H1 (cell line): ENCODE data around the gene SPOUT1. TPM values are rescaled to one million over a fixed set of nuclear protein-coding genes. Genes with fewer than 3 reads are reported as not detected.
A peak's percentile ranks its signal among the peaks of the same experiment; 100 is the strongest.

Experiments
- CTCF ChIA-PET: fragments of 300-600 bp; sonication (Branson Sonifier 250); formaldehyde crosslinking; loops from one replicate; lab custom pipeline; 2021; ENCODE audit not compliant: partially characterized antibody; lab: Charles Lee
- POLR2A ChIA-PET: fragments of 300-600 bp; sonication (Branson Sonifier 250); formaldehyde crosslinking; loops from one replicate; lab custom pipeline; 2021; ENCODE audit warnings: inconsistent platforms; ENCODE audit not compliant: partially characterized antibody; lab: Charles Lee
- DNase-seq, 2 experiments: peaks; one replicate each; pipeline versions ENCODE4 v3.0.0 to v3.0.0-alpha.2; 2010 to 2022; ENCODE audit warnings: low spot score in 2 of 2, low read depth in 1 of 2, mixed read lengths in 1 of 2
- FAIRE-seq: peaks from 2 replicates; lab custom pipeline; 2011; peaks lifted over from hg19 to GRCh38; lab: Jason Lieb, UNC
- H2AFZ ChIP-seq: 2 replicates; pipeline ENCODE4 v1.8.1; 2012; ENCODE audit warnings: low read length, inconsistent platforms
- H2AK5ac ChIP-seq: 2 replicates; pipeline ENCODE4 v1.6.1; 2013; ENCODE audit warnings: low read depth, low read length
- H2BK120ac ChIP-seq: replicated peaks from 2 replicates; pipeline ENCODE3; 2013; ENCODE audit warnings: low read depth, low read length, inconsistent platforms
- H2BK12ac ChIP-seq: 2 replicates; pipeline ENCODE4 v1.6.1; 2013; ENCODE audit warnings: low read depth, low read length
- H2BK15ac ChIP-seq: 2 replicates; pipeline ENCODE4 v1.6.1; 2013; ENCODE audit warnings: low read length
- H2BK20ac ChIP-seq: 2 replicates; pipeline ENCODE4 v1.6.1; 2013; ENCODE audit warnings: low read length
- H2BK5ac ChIP-seq: 2 replicates; pipeline ENCODE4 v1.6.1; 2013; ENCODE audit warnings: low read depth, low read length
- H3K14ac ChIP-seq: 2 replicates; pipeline ENCODE4 v1.6.1; 2013; ENCODE audit warnings: inconsistent platforms; ENCODE audit not compliant: insufficient read length
- H3K18ac ChIP-seq: 2 replicates; pipeline ENCODE4 v1.6.1; 2013; ENCODE audit warnings: low read length; ENCODE audit errors: extremely low read depth
- H3K23ac ChIP-seq: 2 replicates; pipeline ENCODE4 v1.6.1; 2013; ENCODE audit warnings: inconsistent platforms; ENCODE audit not compliant: insufficient read length
- H3K23me2 ChIP-seq: 2 replicates; pipeline ENCODE4 v1.6.1; 2013; ENCODE audit warnings: low read depth, low read length
- H3K27ac ChIP-seq: 2 replicates; pipeline ENCODE4 v1.6.1; 2011; ENCODE audit warnings: low read depth, low read length, inconsistent platforms
- H3K27me3 ChIP-seq, 4 experiments: replicated peaks in 1 of 4; 1 replicate in 1 of 4; 2 replicates in 3 of 4; pipeline versions ENCODE4 v1.6.1 to v1.8.1; 2011 to 2013; ENCODE audit warnings: low read length in 3 of 4, mild to moderate bottlenecking in 3 of 4, inconsistent platforms in 2 of 4, mixed read lengths in 2 of 4, moderate library complexity in 1 of 4; ENCODE audit not compliant: control insufficient read depth in 3 of 4, insufficient read depth in 3 of 4; ENCODE audit errors: extremely low read depth in 1 of 4
- H3K36me3 ChIP-seq, 4 experiments: 2 replicates each; pipeline versions ENCODE4 v1.6.1 to v1.8.1; 2011 to 2013; ENCODE audit warnings: mild to moderate bottlenecking in 4 of 4, low read length in 3 of 4, moderate library complexity in 2 of 4, control low read depth in 1 of 4, inconsistent platforms in 1 of 4; ENCODE audit not compliant: insufficient read depth in 4 of 4, control insufficient read depth in 2 of 4
- H3K4ac ChIP-seq: replicated peaks from 2 replicates; pipeline ENCODE3; 2013; ENCODE audit warnings: low read length, low read depth, mixed read lengths, inconsistent platforms; ENCODE audit not compliant: insufficient read length
- H3K4me1 ChIP-seq, 4 experiments: replicated peaks in 1 of 4; 1 replicate in 1 of 4; 2 replicates in 3 of 4; pipeline versions ENCODE4 v1.6.1 to v1.8.1; 2011 to 2013; ENCODE audit warnings: low read length in 3 of 4, inconsistent platforms in 2 of 4, mixed read lengths in 1 of 4; ENCODE audit not compliant: insufficient read depth in 4 of 4, control insufficient read depth in 3 of 4
- H3K4me2 ChIP-seq, 2 experiments: 2 replicates each; pipeline versions ENCODE4 v1.6.1 to v1.8.1; 2011 to 2013; ENCODE audit warnings: low read depth in 2 of 2, low read length in 2 of 2, control low read depth in 1 of 2, inconsistent platforms in 1 of 2, mild to moderate bottlenecking in 1 of 2; ENCODE audit not compliant: insufficient read depth in 1 of 2
- H3K4me3 ChIP-seq, 4 experiments: fragments of 200-600, 300-600 bp in 1 of 4; sonication (generic), shearing (Covaris generic), sonication (Bioruptor Twin) in 1 of 4; 2 replicates each; pipeline versions ENCODE4 v1.5.1 to v1.8.1; 2011 to 2016; ENCODE audit warnings: low read length in 4 of 4, low read depth in 3 of 4, control low read depth in 2 of 4, inconsistent platforms in 2 of 4, mild to moderate bottlenecking in 2 of 4, mixed read lengths in 1 of 4, moderate library complexity in 1 of 4; ENCODE audit not compliant: insufficient read depth in 2 of 4; ENCODE audit errors: extremely low read depth in 1 of 4
- H3K56ac ChIP-seq: replicated peaks from 2 replicates; pipeline ENCODE3; 2013; ENCODE audit warnings: low read depth, mild to moderate bottlenecking, mixed read lengths, low read length, inconsistent platforms; ENCODE audit not compliant: insufficient read length
- H3K79me1 ChIP-seq: 2 replicates; pipeline ENCODE4 v1.6.1; 2013; ENCODE audit warnings: low read depth, low read length, control low read depth
- H3K79me2 ChIP-seq, 2 experiments: 2 replicates each; pipeline versions ENCODE4 v1.6.1 to v1.8.1; 2012 to 2013; ENCODE audit warnings: low read length in 2 of 2, mild to moderate bottlenecking in 2 of 2, inconsistent platforms in 1 of 2; ENCODE audit not compliant: insufficient read depth in 2 of 2, control insufficient read depth in 1 of 2
- H3K9ac ChIP-seq, 4 experiments: replicated peaks in 1 of 4; 1 replicate in 1 of 4; 2 replicates in 3 of 4; pipeline versions ENCODE4 v1.6.1 to v1.8.1; 2011 to 2013; ENCODE audit warnings: low read depth in 3 of 4, low read length in 3 of 4, control low read depth in 2 of 4, mild to moderate bottlenecking in 2 of 4, moderate library complexity in 2 of 4, inconsistent platforms in 1 of 4; ENCODE audit errors: extremely low read depth in 1 of 4
- H3K9me3 ChIP-seq, 2 experiments: 2 replicates each; pipeline versions ENCODE4 v1.6.1 to v1.8.1; 2012 to 2013; ENCODE audit warnings: mild to moderate bottlenecking in 2 of 2, moderate library complexity in 2 of 2, control low read depth in 1 of 2, inconsistent platforms in 1 of 2, low read depth in 1 of 2, low read length in 1 of 2, mixed read lengths in 1 of 2; ENCODE audit not compliant: insufficient read depth in 2 of 2
- H4K20me1 ChIP-seq, 2 experiments: replicated peaks in 1 of 2; 2 replicates each; pipeline versions ENCODE3 to v1.8.1; 2011 to 2013; ENCODE audit warnings: inconsistent platforms in 2 of 2, low read length in 2 of 2, mild to moderate bottlenecking in 1 of 2; ENCODE audit not compliant: insufficient read depth in 2 of 2, control insufficient read depth in 1 of 2
- H4K5ac ChIP-seq: 2 replicates; pipeline ENCODE4 v1.6.1; 2013; ENCODE audit warnings: low read length, low read depth, mixed read lengths, inconsistent platforms; ENCODE audit not compliant: insufficient read length
- H4K8ac ChIP-seq: 2 replicates; pipeline ENCODE4 v1.8.0; 2013; ENCODE audit warnings: mild to moderate bottlenecking, moderate library complexity, low read length, inconsistent platforms; ENCODE audit not compliant: insufficient read depth; ENCODE audit errors: extremely low read depth
- H4K91ac ChIP-seq: replicated peaks from 2 replicates; pipeline ENCODE3; 2013; ENCODE audit warnings: low read length, mixed read lengths, inconsistent platforms; ENCODE audit not compliant: insufficient read length
- BACH1 ChIP-seq: IDR thresholded peaks from 2 replicates; pipeline ENCODE4 v1.6.1; 2012; ENCODE audit warnings: low read length, improper control_type of control experiment
- CBX5 ChIP-seq: fragments of 300-800, 300-1000 bp; sonication (generic); IDR thresholded peaks from 2 replicates; pipeline ENCODE4 v1.7.1; 2016; ENCODE audit warnings: antibody characterized with exemption, low read length, low read depth
- CBX8 ChIP-seq: fragments of 300-800, 300-1000 bp; sonication (generic); IDR thresholded peaks from 2 replicates; pipeline ENCODE4 v1.7.1; 2016; ENCODE audit warnings: low read depth, low read length, borderline replicate concordance
- CTBP2 ChIP-seq: IDR thresholded peaks from 2 replicates; pipeline ENCODE4 v1.7.0; 2011; ENCODE audit warnings: borderline replicate concordance, mild to moderate bottlenecking, moderate library complexity, mixed read lengths, low read length; ENCODE audit not compliant: insufficient read depth, insufficient read length
- POLR2A ChIP-seq, 2 experiments: IDR thresholded peaks; 1 replicate in 1 of 2; 2 replicates in 1 of 2; pipeline ENCODE4 v1.6.1; 2011; ENCODE audit warnings: low read depth in 2 of 2, low read length in 2 of 2, mild to moderate bottlenecking in 2 of 2; ENCODE audit errors: control extremely low read depth in 1 of 2
- SIN3A ChIP-seq, 2 experiments: IDR thresholded peaks in 1 of 2; conservative IDR thresholded peaks in 1 of 2; 2 replicates each; pipeline ENCODE4 v1.6.1; 2011 to 2012; ENCODE audit warnings: low read length in 2 of 2, improper control_type of control experiment in 1 of 2, low read depth in 1 of 2, mild to moderate bottlenecking in 1 of 2
- SIRT6 ChIP-seq: IDR thresholded peaks from one replicate; pipeline ENCODE4 v1.7.1; 2012; ENCODE audit warnings: low read length, inconsistent platforms
- SIX5 ChIP-seq: IDR thresholded peaks from 2 replicates; pipeline ENCODE4 v1.6.1; 2011; ENCODE audit warnings: mild to moderate bottlenecking, low read depth, low read length
- TAF1 ChIP-seq: IDR thresholded peaks from 2 replicates; pipeline ENCODE4 v1.6.1; 2011; ENCODE audit warnings: mild to moderate bottlenecking, low read depth, low read length
- TAF7 ChIP-seq: optimal IDR thresholded peaks from 2 replicates; pipeline ENCODE3; 2011; ENCODE audit warnings: low read depth, mild to moderate bottlenecking, inconsistent platforms, low read length, moderate library complexity, borderline replicate concordance
- YY1 ChIP-seq: IDR thresholded peaks from 2 replicates; pipeline ENCODE4 v1.6.1; 2011; ENCODE audit warnings: low read depth, mild to moderate bottlenecking, low read length
- WGBS, 2 experiments: shearing (Covaris generic) in 1 of 2; methylation state at CpG; one replicate each; pipeline versions ENCODE4 v1.1.6 to v1.1.7; 2013 to 2015; ENCODE audit warnings: low lambda C conversion rate in 2 of 2, mixed read lengths in 2 of 2, inconsistent platforms in 1 of 2, low coverage in 1 of 2, missing lambda C conversion rate in 1 of 2; ENCODE audit not compliant: insufficient replicate concordance in 2 of 2, insufficient coverage in 1 of 2, insufficient read length in 1 of 2; ENCODE audit errors: extremely low coverage in 1 of 2, missing lambda C conversion rate in 1 of 2; 5-methylcytosine and 5-hydroxymethylcytosine counted together
- polyA plus RNA-seq, 7 experiments: library from polyadenylated mRNA; depleted of rRNA in 3 of 7; stranded (reverse) in 5 of 7; unstranded in 2 of 7; fragments of >200 nt in 5 of 7; fragments of 200-250 nt in 2 of 7; gene quantifications; 1 replicate in 5 of 7; 2 replicates in 1 of 7; 4 replicates in 1 of 7; pipeline versions ENCODE4 v1.2.1 to v1.2.3, GENCODE V29; 2011 to 2013; ENCODE audit warnings: missing spikeins in 2 of 7, mixed read lengths in 2 of 7
- total RNA-seq: library from RNA; stranded (reverse); fragmentation: NEBNext Ultra II Directional; extraction: Animal tissue kit (Norgen Biotek cat#: 25700); gene quantifications from 2 replicates; pipeline ENCODE4 v1.2.1, GENCODE V29; 2021

The SPOUT1 gene
- total and polyA plus RNA-seq, 2 of the 8 experiments (the other 6 are each of a cell fraction or from before 2014, with no cell fraction given): 69.2 to 77.8 TPM

DNA sequence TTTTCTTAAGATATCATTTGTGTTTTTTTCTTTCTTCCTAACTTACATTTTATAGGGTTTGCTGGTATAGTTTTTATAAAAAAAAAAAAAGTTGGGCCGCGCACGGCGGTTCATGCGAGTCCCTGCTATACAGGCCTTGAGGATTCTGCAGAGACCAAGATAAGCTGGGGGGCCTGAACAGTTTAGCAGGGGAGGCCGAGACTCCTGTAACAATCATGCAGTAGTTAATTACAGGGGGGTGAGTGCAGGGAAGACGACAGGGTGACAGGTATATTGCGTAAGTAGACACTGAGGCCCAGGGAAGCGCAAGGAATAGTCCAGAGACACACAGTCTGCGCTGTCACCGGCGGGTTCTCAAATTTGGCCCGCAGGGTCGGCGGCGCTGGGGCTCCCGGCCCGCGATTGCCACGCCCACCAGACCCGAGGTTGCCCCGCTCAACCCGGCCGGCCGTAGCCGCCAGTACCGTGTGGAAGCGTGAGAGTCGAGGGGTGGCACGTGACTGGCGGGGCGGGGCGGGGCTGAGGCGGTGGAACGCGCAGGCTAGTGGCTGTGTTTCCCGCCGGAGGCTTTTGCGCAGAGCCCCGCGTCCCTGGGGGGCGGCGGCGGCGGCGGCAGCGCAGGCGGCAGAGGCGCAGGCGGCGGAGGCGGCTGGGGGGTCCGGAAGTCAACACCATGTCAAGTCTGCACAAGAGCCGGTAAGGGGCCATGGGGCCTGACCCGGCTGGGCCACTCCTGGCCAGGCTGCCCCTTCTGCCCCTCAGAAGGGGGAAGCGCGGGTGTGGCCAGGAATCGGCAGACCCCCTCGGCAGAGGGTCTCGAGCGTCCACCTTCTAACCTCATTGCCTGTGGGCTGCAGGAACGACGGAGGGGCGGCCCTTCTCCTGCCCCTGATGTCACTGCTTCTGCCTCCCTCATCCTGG lies 42.7 kb downstream of the SPOUT1 start, which contains the start of gene TBC1D13:
TBC1D13 (plus strand) TSS at position 573 of the 921 bp plus-strand sequence; CDS start at position 674, 101 bp downstream.
- Histone ChIP-seq H2BK20ac (no peak within 1 kb of the TSS), H2BK15ac (no peak within 1 kb of the TSS), H3K4me3 (peak within 1 kb of the TSS; percentile 84 to 98 (median 88)), H3K36me3 (peaks cover 0 to 6% (median 2%) of the 10 kb centered on the region in 4 experiments; a peak in 3 of 8 replicates), H4K5ac (peak within 1 kb of the TSS; percentile 69), H2BK5ac (no peak within 1 kb of the TSS; the same call in 1 of the 2 replicates), H3K4me1 (peaks cover 0 to 2% (median 0%) of the 10 kb centered on the region in 4 experiments; a peak in 1 of 7 replicates), H4K91ac (peak within 1 kb of the TSS; percentile 15), H3K56ac (no peak within 1 kb of the TSS), H3K27ac (peak within 1 kb of the TSS; percentile 51; the same call in 1 of the 2 replicates), H3K18ac (no peak within 1 kb of the TSS; the same call in none of the 2 replicates), H2BK120ac (no peak within 1 kb of the TSS), H2AK5ac (no peak within 1 kb of the TSS), H3K14ac (no peak within 1 kb of the TSS), H2BK12ac (no peak within 1 kb of the TSS), H3K9ac (peak within 1 kb of the TSS; percentile 63 to 87 (median 72)), H4K8ac (peak within 1 kb of the TSS; percentile 87; the same call in 1 of the 2 replicates), H3K79me2 (peaks cover 0 to 7% of the 10 kb centered on the region in 2 experiments; a peak in 1 of 4 replicates), H3K4me2 (peak within 1 kb of the TSS; percentile 77 to 92), H3K23ac (no peak within 1 kb of the TSS), H2AFZ (peak within 1 kb of the TSS; percentile 88), H3K9me3 (no peaks in the 10 kb centered on the region), H3K4ac (peak within 1 kb of the TSS; percentile 44), H4K20me1 (peaks cover 0 to 1% of the 10 kb centered on the region in 2 experiments), H3K79me1 (no peaks in the 10 kb centered on the region; the same call in 1 of the 2 replicates), H3K27me3 (no peaks in the 10 kb centered on the region), H3K23me2 (peaks cover 5% of the 10 kb centered on the region; the same call in 1 of the 2 replicates)
- ChIA-PET POLR2A (interaction anchor here (0.5 to 1.0 kb wide), 3 partner anchors 8 to 107 kb away, joined by 3 to 4 read pairs (median 4); no protein-coding TSS in a partner anchor), CTCF (interaction anchor here (0.7 to 2.6 kb wide), 4 partner anchors 15 to 232 kb away, joined by 3 to 15 read pairs (median 4); partner anchors contain the start of gene ZER1)
- no peak for FAIRE-seq
- WGBS, 2 experiments: 15% methylated on average over 43 of the region's 64 CpGs; no CpG with 5 or more reads in 1 of the 2 experiments
- peak; percentile 43 to 96 for DNase-seq
- TF ChIP-seq CBX5 (no peak), TAF1 (peak; percentile 53; the same call in 1 of the 2 replicates), TAF7 (no peak), SIN3A (conservative IDR thresholded peaks at IDR 0.05 in 1 of 2, IDR thresholded peaks at IDR 0.05 in 1 of 2; ENCODE audit: low read depth in 1 of 2, low read length in 2 of 2) (peak; percentile 28 to 95; a peak in 3 of 4 replicates), CBX8 (no peak), SIRT6 (no peak), SIX5 (no peak), YY1 (peak; percentile 39; the same call in 1 of the 2 replicates), BACH1 (no peak), POLR2A (IDR thresholded peaks at IDR 0.05; ENCODE audit: control extremely low read depth in 1 of 2, low read depth in 2 of 2, low read length in 2 of 2) (peak in 1 of 2 experiments; percentile 56; a peak in 2 of 3 replicates), CTBP2 (no peak)
